GM06990 (cell line): ENCODE measurements around the gene CDC25B.

Experiments used
- DNase-seq: peaks from one replicate; pipeline ENCODE4 v3.0.0-alpha.2; 2011; ENCODE audit not compliant: insufficient read length; ENCODE audit errors: extremely low read depth
- H3K27me3 ChIP-seq: replicated peaks from 2 replicates; pipeline ENCODE4 v1.6.0; 2011; ENCODE audit warnings: low read length; ENCODE audit not compliant: control insufficient read depth, insufficient read depth
- H3K36me3 ChIP-seq: 2 replicates; pipeline ENCODE4 v1.5.1; 2011; ENCODE audit warnings: low read length; ENCODE audit not compliant: control insufficient read depth, insufficient read depth
- H3K4me3 ChIP-seq: replicated peaks from 2 replicates; pipeline ENCODE4 v1.5.1; 2011; ENCODE audit warnings: low read depth, mild to moderate bottlenecking, control low read depth, low read length
- TF ChIP-seq, protein P1 (sequence below): IDR thresholded peaks from 2 replicates; pipeline ENCODE4 v1.5.1; 2011; ENCODE audit warnings: low read length, control low read depth, mild to moderate bottlenecking, inconsistent platforms; ENCODE audit not compliant: insufficient read depth, poor library complexity, severe bottlenecking

CDC25B gene

DNA sequence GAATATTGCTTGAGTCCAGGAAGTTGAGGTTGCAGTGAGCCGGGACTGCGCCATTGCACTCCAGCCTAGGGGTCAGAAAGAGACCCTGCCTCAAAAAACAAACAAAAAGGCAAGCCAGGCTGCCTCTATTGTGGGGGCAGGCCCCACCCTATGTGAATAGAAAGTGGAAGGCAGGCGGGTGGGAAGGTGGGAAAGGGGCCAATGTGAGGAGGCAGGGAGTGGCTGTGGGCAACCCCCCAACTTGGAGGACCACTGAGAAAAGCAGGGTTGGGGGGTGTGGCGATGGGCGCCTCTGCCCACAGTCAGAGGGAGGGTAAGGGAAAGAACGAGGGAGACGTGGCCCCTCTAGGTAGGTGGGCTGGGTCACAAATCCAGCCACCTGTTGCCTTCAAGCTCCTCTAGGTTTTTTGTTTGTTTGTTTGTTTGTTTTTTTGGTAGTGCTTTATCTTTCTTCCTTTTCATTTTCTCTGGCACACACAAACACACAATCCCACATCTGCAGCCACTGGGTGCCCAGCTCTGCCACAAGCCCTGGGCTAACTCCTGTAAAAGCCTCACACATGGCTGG lies 18.9 kb downstream of the CDC25B start:
- no peak for DNase-seq
- H3K4me3 ChIP-seq, result no peak overlapping the region
- TF ChIP-seq, protein P1, sequence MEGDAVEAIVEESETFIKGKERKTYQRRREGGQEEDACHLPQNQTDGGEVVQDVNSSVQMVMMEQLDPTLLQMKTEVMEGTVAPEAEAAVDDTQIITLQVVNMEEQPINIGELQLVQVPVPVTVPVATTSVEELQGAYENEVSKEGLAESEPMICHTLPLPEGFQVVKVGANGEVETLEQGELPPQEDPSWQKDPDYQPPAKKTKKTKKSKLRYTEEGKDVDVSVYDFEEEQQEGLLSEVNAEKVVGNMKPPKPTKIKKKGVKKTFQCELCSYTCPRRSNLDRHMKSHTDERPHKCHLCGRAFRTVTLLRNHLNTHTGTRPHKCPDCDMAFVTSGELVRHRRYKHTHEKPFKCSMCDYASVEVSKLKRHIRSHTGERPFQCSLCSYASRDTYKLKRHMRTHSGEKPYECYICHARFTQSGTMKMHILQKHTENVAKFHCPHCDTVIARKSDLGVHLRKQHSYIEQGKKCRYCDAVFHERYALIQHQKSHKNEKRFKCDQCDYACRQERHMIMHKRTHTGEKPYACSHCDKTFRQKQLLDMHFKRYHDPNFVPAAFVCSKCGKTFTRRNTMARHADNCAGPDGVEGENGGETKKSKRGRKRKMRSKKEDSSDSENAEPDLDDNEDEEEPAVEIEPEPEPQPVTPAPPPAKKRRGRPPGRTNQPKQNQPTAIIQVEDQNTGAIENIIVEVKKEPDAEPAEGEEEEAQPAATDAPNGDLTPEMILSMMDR, result no peak

DNA sequence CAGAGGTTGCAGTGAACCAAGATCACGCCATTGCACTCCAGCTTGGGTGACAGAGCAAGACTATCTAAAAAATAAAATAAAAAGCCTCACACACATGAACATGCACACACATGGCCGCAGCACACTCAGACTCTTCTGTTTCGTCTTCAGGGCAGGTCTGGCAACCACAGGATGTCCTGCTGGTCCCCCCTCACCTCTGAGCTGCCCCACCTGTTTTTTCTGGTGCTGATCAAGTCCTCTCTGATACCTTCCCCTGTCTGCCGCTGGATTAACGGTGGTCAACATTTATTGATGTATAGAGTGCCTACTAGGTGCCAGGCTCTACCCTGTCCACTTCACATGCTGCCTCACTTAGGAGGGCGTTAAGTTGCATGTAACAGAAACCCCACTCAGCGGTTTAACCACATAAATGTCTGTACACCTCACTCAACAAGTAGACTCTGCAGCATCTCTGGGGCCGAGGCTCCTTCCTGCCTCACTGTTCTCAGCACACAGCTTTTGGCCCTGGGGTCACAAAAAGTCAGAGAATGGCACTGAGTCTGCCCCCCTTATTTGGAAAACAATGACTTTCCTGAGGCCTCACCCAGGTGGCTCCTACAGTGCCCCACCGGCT lies 19.7 kb downstream of the CDC25B start:
- no peaks in the 10 kb centered on the region for H3K36me3 ChIP-seq
- no peak for DNase-seq
- no peaks in the 10 kb centered on the region for H3K27me3 ChIP-seq
- no peak overlapping the region for H3K4me3 ChIP-seq
- TF ChIP-seq, protein P1, result no peak

More for the DNA sequence above, 18.9 kb downstream of the CDC25B start:
- Histone ChIP-seq H3K36me3 (no peaks in the 10 kb centered on the region), H3K27me3 (no peaks in the 10 kb centered on the region)

DNA sequence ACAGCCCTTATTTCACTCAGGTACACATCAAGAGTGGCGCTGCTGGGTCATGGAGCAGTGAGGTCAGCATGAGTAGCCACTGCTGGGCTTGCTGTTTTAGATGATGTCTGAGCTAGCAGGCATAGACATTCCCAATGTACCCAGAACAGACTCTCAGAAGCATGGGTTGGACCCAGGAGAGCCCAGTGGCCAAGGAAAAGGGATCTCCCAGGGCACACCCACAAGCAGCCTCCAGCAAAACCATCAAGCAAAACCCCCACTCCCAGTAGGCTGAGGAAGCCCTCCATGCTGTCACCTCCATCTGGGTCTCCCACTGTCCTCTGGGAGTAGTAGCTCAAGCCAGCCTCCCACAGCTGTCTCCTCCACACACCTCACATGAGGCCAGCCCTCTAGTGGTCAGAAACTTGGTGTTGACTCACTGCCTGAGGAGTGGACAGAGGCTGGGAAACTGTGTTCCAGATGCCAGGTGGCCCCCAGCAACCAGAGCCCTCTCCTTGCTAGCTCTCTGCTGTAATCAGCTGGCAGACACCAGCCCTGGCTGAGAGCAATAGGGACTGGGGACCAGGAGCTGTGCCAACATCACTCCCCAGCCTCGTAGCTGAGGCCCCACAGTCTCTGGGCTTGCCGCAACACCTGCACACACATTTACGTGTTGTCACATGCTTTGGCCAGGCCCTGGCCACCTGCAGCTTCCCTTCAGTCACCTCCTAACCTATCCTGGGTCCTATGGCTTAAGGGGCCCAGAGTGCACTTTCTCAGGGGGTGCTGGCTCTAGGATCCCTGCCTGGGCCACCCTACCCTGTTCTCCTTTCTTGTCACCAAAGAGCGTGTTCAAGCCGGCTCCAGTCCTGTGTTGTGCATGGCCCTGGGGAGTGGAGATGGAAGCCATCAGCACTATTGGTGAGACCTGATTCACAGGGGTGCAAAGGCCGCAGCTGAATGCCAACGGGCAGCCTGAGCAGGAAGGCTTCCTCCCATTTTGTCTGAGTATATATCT lies 22.3 kb downstream of the CDC25B start:
- H3K27me3 ChIP-seq, result no peaks in the 10 kb centered on the region
- no peak for DNase-seq
- peaks cover 4% of the 10 kb centered on the region for H3K36me3 ChIP-seq
- no peak overlapping the region for H3K4me3 ChIP-seq
- TF ChIP-seq, protein P1, result peak; percentile 59

DNA sequence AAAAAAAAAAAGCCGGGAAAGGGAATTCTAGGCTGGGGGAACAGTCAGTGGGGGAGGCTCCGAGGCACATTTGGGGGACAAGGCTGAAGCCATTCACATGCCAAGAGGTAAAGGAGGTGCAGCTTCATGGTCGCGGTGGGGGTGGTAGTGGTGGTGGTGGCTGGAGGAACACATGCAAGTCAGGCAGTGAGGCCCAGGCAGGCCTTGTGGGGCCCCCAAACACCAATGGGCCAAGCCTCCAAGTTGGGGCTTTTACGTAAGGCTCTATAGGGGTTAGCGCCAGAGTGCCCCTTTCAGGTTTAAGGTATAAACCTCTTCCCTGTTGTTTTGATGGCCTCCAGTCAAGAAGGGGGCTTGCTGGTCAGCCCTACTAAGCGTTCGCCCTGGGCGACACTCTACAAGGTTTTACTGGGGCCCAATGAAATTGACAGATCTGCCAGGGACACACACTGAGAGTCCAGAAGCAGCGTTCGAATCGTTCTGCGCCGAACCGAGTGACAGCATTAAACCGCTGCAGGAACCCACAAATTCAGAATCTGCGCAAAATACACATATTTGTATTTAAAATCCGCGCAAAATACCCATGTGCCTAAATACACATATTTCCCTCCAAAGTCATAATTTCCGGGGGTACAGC lies 23.4 kb downstream of the CDC25B start:
- peaks cover 9% of the 10 kb centered on the region for H3K36me3 ChIP-seq
- no peak for DNase-seq
- TF ChIP-seq, protein P1, result no peak
- peak overlapping the region; percentile 53 for H3K4me3 ChIP-seq
- H3K27me3 ChIP-seq, result no peaks in the 10 kb centered on the region

DNA sequence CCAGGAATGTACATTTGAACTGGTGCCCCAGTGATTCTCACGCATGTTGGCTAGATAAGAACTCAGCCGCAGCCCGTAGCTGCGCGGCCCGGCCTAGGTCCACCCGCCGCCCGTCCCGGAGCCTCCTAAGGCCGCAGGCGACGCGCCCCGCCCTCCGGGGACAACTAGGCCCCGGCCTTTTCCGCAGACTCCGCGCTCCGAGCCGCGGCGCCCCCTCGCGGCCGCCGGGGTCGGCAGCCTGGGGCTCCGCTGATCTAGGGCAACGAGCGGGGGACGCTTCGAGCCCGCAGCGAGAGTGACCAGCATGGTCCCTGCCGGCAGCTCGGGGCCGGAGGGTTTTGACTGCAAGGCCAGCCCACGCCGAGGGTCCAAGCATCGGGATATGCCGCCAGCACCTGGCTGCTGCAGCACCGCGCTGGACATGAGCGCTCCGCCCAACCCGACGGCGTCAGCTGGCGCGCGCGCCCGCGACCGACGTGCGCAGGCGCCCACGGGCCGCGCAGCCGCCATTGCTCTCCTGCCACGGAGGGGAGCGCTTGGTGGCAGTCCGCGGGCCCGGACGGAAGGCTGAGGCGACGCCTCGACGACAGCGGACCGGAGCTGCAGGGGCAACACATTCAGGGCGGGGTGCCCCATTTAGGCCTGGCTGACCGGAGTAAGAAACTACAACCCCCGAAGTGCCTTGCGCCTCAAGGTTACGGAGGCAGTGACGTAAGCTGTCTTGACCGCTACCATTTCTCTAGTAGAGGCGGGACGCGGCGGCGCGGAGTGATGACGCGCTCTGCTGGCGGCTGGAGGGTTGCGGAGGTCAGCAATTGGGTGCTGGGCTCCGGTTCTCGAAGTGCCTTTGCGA lies 24.2 kb downstream of the CDC25B start, which contains the start of gene AP5S1:
TSS of gene AP5S1 (plus strand) at position 500 of the 853 bp plus-strand sequence. CDS start 1,571 bp downstream, outside the sequence.
- H3K4me3 ChIP-seq, result peak within 1 kb of the TSS; percentile 86
- DNase-seq, result peak; percentile 98
- H3K36me3 ChIP-seq, result peaks cover 11% of the 10 kb centered on the region
- no peaks in the 10 kb centered on the region for H3K27me3 ChIP-seq
- TF ChIP-seq, protein P1, result peak; percentile 77
